GM13977 (cell line): ENCODE results near the gene TMEM52.

Experiments
- DNase-seq: peaks from one replicate; pipeline ENCODE4 v3.0.0; 2012; ENCODE audit warnings: low spot score
- in situ Hi-C: fragments of 300-500 bp; cut with MboI; formaldehyde crosslinking; loops from one replicate; pipeline ENCODE4 v1.12.0; 2022; ENCODE audit warnings: low sequenced_read_pairs, low pct_unique_long_range_greater_than_20kb, mixed read lengths, inconsistent platforms; ENCODE audit not compliant: unreplicated experiment
- TF ChIP-seq, protein P1 (sequence below): IDR thresholded peaks from 2 replicates; pipeline ENCODE4 v1.5.1; 2012; ENCODE audit warnings: mild to moderate bottlenecking, control low read depth; ENCODE audit not compliant: insufficient read depth; ENCODE audit errors: extremely low read depth, missing control alignments

TMEM52 gene

GRCh38 chr1:1875932-1876331 lies 43.1 kb downstream of the TMEM52 start:
- DNase-seq, result no peak
- TF ChIP-seq, protein P1, sequence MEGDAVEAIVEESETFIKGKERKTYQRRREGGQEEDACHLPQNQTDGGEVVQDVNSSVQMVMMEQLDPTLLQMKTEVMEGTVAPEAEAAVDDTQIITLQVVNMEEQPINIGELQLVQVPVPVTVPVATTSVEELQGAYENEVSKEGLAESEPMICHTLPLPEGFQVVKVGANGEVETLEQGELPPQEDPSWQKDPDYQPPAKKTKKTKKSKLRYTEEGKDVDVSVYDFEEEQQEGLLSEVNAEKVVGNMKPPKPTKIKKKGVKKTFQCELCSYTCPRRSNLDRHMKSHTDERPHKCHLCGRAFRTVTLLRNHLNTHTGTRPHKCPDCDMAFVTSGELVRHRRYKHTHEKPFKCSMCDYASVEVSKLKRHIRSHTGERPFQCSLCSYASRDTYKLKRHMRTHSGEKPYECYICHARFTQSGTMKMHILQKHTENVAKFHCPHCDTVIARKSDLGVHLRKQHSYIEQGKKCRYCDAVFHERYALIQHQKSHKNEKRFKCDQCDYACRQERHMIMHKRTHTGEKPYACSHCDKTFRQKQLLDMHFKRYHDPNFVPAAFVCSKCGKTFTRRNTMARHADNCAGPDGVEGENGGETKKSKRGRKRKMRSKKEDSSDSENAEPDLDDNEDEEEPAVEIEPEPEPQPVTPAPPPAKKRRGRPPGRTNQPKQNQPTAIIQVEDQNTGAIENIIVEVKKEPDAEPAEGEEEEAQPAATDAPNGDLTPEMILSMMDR, result no peak
- in situ Hi-C loops, result no loop called here

- in situ Hi-C loops, result no loop called here
- no peak for DNase-seq
- TF ChIP-seq, protein P1, result no peak
These were observed 44.2 kb downstream of the TMEM52 start for GRCh38 chr1:1874901-1875300.

- in situ Hi-C loops, result no loop called here
- DNase-seq, result no peak
- TF ChIP-seq, protein P1, result no peak
These were observed 45.9 kb downstream of the TMEM52 start for GRCh38 chr1:1873186-1873585.

- TF ChIP-seq, protein P1, result no peak
- DNase-seq, result no peak
- in situ Hi-C loops, result no loop called here
These were observed 46.6 kb downstream of the TMEM52 start for GRCh38 chr1:1872329-1872994.

DNA sequence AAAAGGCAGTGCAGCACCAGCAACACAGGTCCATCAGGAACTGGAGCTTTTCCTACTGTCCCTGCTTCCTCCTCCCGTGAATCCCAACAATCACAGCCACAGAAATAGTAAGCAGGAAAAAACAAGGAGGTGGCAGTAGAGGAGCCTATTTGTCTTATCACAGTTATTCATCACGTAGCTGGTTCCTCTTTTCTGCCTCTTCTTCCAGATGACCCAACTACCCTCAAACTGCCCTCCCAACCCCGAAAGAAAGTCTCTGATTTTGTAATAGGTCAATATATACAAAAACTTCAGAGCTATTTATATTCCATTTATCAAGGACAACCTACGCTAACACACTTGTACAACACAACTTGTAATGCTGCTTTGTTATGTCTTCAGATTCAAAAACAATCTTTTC lies 49.6 kb downstream of the TMEM52 start:
- DNase-seq, result no peak
- in situ Hi-C loops, result no loop called here
- TF ChIP-seq, protein P1, result no peak
